NOMO-1 (cell line): ENCODE data around the gene PCYT1A.
"Not testable (repeated sequence)": the region's sequence is repeated elsewhere in the genome, so short reads cannot be mapped to it uniquely, and the experiment has no call there.

Experiments
- DNase-seq, 2 experiments: peaks; one replicate each; lab custom pipeline; 2025; ENCODE audit not compliant: unreplicated experiment in 2 of 2; lab: John Stamatoyannopoulos, UW

PCYT1A gene

GRCh38 chr3:196287440-196288140 is at the start of gene PCYT1A:
TSS of gene PCYT1A (minus strand) at chr3:196287726. CDS start at chr3:196270531, 17,195 bp downstream.
- DNase-seq, result peak; percentile 90 to 99

- DNase-seq, result no peak
Observed at GRCh38 chr3:196336319-196337145, 49.0 kb upstream of the PCYT1A start.

- DNase-seq, result no peak
Observed at GRCh38 chr3:196335503-196335948, 48.0 kb upstream of the PCYT1A start.

GRCh38 chr3:196334982-196335381 is 47.5 kb upstream of the PCYT1A start:
- DNase-seq, result no peak

GRCh38 chr3:196332168-196332567 is 44.6 kb upstream of the PCYT1A start:
- no peak for DNase-seq

GRCh38 chr3:196327405-196327804 is 39.9 kb upstream of the PCYT1A start:
- DNase-seq, result no peak

- no peak for DNase-seq
Observed at GRCh38 chr3:196326936-196327335, 39.4 kb upstream of the PCYT1A start.

GRCh38 chr3:196323691-196324090 is 36.2 kb upstream of the PCYT1A start:
- DNase-seq, result no peak

GRCh38 chr3:196323016-196323415 is 35.5 kb upstream of the PCYT1A start:
- DNase-seq, result no peak

- DNase-seq, result no peak
Observed at GRCh38 chr3:196321162-196321561, 33.6 kb upstream of the PCYT1A start.

- no peak for DNase-seq
Observed at GRCh38 chr3:196320137-196320536, 32.6 kb upstream of the PCYT1A start.

GRCh38 chr3:196317687-196318467 is 30.4 kb upstream of the PCYT1A start, which contains the start of gene DYNLT2B:
TSS of gene DYNLT2B (minus strand) at chr3:196318240. CDS start at chr3:196318152, 88 bp downstream.
- DNase-seq, result peak; percentile 96 to 98

- not testable (repeated sequence) for DNase-seq
Observed at GRCh38 chr3:196316799-196317686, 29.5 kb upstream of the PCYT1A start.

- DNase-seq, result no peak
Observed at GRCh38 chr3:196315821-196316220, 28.3 kb upstream of the PCYT1A start.

- DNase-seq, result no peak
Observed at GRCh38 chr3:196314597-196314996, 27.1 kb upstream of the PCYT1A start.

GRCh38 chr3:196314086-196314485 is 26.6 kb upstream of the PCYT1A start:
- DNase-seq, result not testable (repeated sequence)

- DNase-seq, result not testable (repeated sequence)
Observed at GRCh38 chr3:196302960-196303359, 15.4 kb upstream of the PCYT1A start.

- peak in 1 of 2 experiments; percentile 20 for DNase-seq
Observed at GRCh38 chr3:196302551-196302950, 15.0 kb upstream of the PCYT1A start.

- DNase-seq, result no peak
Observed at GRCh38 chr3:196298521-196298920, 11.0 kb upstream of the PCYT1A start.
